Uterus (tissue), 2 donors: ENCODE data around the gene SLC6A9.

Experiments used
- POLR2A ChIP-seq, 2 donors: fragments of 450-650 bp; IDR thresholded peaks; one replicate each; pipeline ENCODE4 v1.6.1; 2016; ENCODE audit warnings: antibody characterized with exemption in 2 of 2, mild to moderate bottlenecking in 1 of 2, moderate library complexity in 1 of 2
- TF ChIP-seq, protein P1 (sequence below), 4 experiments: fragments of 200-600 bp in 2 of 4; fragments of 450-650 bp in 2 of 4; sonication (generic) in 2 of 4; IDR thresholded peaks; one replicate each; pipeline ENCODE4 v1.5.1; 2016 to 2019; ENCODE audit warnings: antibody characterized with exemption in 4 of 4, mild to moderate bottlenecking in 2 of 4, moderate library complexity in 1 of 4

DNA sequence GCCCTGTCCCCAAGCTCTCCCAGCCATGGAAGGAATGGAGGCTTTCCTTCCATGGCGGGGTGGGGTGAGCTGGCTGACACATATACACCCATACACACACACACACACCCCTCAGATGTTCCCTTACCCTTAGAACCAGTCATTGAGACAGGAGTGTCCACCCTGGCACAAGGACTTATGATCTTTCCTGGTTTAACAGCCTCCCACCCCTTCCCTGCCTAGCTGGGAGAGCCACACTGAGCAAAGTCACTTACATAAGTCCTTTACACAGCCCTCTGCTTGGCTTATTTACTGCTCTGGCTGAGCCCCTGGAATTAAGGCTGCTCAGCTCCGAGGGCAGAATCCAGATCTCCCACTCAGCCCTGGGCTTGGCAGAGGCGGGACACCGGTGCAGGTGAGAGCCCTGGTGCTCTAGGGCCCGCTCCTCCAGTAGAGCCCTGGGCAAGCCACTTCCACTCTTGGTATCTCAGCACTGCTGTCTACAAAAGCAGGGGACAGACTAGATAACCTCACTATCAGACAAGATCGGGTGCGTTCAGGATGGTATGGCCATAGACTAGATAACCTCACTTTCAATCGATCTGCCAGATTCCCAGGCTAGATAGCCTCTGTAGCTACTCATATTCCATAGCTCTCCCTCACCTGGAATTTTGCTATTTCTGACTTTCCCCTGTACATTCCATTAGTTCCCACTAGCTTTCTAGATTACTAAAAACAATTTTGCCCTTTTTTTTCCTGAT lies 16.7 kb downstream of the SLC6A9 start:
- no peak for TF ChIP-seq POLR2A (IDR thresholded peaks at IDR 0.05)
- TF ChIP-seq, protein P1, sequence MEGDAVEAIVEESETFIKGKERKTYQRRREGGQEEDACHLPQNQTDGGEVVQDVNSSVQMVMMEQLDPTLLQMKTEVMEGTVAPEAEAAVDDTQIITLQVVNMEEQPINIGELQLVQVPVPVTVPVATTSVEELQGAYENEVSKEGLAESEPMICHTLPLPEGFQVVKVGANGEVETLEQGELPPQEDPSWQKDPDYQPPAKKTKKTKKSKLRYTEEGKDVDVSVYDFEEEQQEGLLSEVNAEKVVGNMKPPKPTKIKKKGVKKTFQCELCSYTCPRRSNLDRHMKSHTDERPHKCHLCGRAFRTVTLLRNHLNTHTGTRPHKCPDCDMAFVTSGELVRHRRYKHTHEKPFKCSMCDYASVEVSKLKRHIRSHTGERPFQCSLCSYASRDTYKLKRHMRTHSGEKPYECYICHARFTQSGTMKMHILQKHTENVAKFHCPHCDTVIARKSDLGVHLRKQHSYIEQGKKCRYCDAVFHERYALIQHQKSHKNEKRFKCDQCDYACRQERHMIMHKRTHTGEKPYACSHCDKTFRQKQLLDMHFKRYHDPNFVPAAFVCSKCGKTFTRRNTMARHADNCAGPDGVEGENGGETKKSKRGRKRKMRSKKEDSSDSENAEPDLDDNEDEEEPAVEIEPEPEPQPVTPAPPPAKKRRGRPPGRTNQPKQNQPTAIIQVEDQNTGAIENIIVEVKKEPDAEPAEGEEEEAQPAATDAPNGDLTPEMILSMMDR (IDR thresholded peaks at IDR 0.05): no peak
